ENCODE data around the gene OR1G1.
"Not testable (repeated sequence)": the region's sequence is repeated elsewhere in the genome, so short reads cannot be mapped to it uniquely, and the experiment has no call there.

OR1G1 gene

GRCh38 chr17:3127451-3127850 is at the start of gene OR1G1:
OR1G1 (minus strand) TSS chr17:3127551; CDS start chr17:3127551, 0 bp downstream.
- no peak for DNase-seq (ENCODE audit: low spot score)

GRCh38 chr17:3167574-3167973 is 40.2 kb upstream of the OR1G1 start:
- no peak for DNase-seq (ENCODE audit: low spot score)

GRCh38 chr17:3157218-3157617 is 29.9 kb upstream of the OR1G1 start:
- DNase-seq (ENCODE audit: low spot score): no peak

- DNase-seq (ENCODE audit: low spot score): not testable (repeated sequence)
Measured at GRCh38 chr17:3137494-3137893, 10.1 kb upstream of the OR1G1 start.

GRCh38 chr17:3104322-3104721 is 23.0 kb downstream of the OR1G1 start, which contains the start of gene OR1D2:
OR1D2 (minus strand) TSS chr17:3104422; CDS start chr17:3092996, 11,426 bp downstream.
- no peak for DNase-seq (ENCODE audit: low spot score)
